Fibroblast of skin of left biceps (primary cell): ENCODE data around the gene ZNF568.

Experiments used
- DNase-seq, 2 experiments: peaks; one replicate each; pipeline ENCODE4 v3.0.0-alpha.2; 2013; ENCODE audit warnings: low read depth in 2 of 2

ZNF568 gene

DNA sequence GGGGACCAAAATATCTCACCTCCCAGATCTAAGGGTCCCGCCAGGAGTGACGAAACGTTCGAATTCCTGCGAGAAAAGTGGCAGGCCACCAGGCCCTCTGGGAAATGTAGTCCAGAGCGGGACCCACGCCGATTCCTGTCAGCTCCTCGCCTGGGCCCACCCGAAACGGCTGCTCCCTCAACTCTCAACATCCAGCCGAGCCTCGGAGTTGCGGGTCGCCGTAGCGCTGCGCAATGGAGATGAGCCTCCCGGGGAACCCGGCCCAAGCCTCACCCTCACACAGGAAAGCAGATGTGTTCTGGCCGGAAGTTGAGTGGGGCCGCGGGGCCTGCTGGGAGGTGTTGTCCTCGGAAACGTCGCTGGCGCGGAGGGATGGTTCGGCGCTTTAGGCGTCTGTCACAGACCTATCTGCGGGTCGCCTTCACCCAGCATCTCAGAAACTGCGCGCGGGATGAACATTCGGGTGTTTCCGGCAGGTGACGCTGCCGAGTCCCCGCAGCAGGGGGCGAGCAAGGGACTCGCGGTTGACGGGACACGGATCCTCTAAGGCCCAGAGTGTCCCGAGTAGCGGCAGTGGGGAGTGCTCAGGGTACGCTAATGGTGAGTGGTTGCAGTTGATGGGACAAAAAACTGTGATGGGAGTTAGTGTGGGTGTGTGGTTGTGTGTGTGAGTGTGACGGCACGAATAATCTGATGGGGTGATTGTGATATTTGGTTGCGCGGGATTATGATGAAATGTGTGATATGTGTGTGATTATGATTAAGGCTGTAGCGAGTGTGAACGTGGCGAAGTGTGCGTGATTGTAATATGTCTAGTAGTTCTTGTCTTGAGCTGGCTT lies at the start of gene ZNF568, which contains the start of gene ZNF829:
Gene ZNF568, plus strand, starts transcription at position 341 of the 839 bp plus-strand sequence. CDS start 6,439 bp downstream, outside the sequence.
Gene ZNF829, minus strand, starts transcription at position 300 of the 839 bp plus-strand sequence. CDS start 1,124 bp downstream, outside the sequence.
- DNase-seq, result peak; percentile 54 to 63

DNA sequence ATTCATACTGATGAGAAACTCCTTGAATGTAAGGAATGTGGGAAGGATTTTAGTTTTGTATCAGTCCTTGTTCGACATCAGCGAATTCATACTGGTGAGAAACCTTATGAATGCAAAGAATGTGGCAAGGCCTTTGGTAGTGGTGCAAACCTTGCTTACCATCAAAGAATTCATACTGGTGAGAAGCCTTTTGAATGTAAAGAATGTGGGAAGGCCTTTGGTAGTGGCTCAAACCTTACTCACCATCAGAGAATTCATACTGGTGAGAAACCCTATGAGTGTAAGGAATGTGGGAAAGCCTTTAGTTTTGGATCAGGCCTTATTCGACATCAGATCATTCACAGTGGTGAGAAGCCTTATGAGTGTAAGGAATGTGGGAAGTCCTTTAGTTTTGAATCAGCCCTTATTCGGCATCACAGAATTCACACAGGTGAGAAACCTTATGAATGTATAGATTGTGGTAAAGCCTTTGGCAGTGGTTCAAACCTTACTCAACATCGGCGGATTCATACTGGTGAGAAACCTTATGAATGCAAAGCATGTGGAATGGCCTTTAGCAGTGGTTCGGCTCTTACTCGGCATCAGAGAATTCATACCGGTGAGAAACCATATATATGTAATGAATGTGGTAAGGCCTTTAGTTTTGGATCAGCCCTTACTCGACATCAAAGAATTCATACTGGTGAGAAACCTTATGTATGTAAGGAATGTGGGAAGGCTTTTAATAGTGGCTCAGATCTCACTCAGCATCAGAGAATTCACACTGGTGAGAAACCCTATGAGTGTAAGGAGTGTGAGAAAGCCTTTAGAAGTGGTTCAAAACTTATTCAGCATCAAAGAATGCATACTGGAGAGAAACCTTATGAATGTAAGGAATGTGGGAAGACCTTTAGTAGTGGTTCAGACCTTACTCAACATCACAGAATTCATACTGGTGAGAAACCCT lies 38.9 kb upstream of the ZNF568 start:
- no peak for DNase-seq

DNA sequence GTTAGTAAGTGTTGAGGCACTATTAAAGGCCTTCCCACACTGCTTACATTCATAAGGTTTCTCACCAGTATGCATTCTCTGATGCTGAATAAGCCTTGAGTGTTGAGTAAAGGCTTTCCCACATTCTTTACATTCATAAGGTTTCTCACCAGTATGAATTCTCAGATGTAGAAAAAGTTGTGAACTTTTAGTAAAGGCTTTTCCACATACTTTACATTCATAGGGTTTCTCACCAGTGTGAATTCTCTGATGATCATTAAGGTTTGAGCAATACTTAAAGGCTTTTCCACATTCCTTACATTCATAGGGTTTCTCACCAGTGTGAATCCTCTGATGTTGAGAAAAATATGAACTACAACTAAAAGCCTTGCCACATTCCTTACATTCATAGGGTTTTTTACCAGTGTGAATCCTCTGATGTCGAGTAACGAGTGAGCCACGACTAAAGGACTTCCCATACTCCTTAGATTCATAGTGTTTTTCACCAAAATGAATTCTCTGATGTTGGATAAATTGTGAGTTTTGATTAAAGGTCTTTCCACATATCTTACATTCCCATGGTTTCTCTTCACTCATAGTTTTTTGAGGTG lies 24.3 kb upstream of the ZNF568 start:
- no peak for DNase-seq

- no peak for DNase-seq
Measured at GRCh38 chr19:36894849-36895383, 21.2 kb upstream of the ZNF568 start.

- DNase-seq, result no peak
Measured at GRCh38 chr19:36898422-36898821, 17.7 kb upstream of the ZNF568 start.

GRCh38 chr19:36916991-36917390 lies 859 bp downstream of the ZNF568 start:
- no peak for DNase-seq

DNA sequence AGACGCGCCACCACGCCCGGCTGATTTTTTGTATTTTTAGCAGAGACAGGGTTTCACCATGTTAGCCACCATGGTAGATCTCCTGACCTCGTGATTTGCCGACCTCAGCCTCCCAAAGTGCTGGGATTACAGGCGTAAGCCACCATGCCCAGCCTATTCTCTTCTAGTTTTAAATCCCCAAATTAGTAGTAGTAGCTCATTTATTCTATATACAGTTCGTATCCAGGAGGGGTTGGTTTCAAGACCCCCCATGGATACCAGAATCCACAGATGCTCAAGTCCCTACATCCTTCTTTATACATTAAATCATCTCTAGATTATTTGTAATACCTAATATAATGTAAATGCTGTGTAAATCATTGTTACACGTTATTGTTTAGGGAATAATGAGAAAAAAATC lies 2.0 kb downstream of the ZNF568 start:
- no peak for DNase-seq

DNA sequence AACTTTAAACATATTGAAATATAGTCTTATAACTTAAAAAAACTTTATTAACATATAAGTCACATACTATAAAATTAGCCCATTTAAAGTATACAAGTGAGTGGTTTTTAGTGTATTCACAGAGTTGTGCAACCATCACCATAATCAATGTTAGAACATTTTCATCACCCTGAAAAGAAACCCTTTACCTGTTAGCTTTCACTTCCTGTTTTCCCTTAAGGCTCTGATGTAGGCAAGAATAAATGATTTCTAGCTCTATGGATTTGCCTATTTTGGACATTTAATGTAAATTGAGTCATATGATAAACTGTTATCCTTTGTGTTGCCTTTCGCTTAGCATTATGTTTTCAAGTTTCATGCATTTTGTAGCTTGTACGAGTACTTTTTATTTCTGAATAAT lies 15.6 kb downstream of the ZNF568 start:
- DNase-seq, result no peak

- no peak for DNase-seq
Measured at GRCh38 chr19:36939153-36939552, 23.0 kb downstream of the ZNF568 start.

DNA sequence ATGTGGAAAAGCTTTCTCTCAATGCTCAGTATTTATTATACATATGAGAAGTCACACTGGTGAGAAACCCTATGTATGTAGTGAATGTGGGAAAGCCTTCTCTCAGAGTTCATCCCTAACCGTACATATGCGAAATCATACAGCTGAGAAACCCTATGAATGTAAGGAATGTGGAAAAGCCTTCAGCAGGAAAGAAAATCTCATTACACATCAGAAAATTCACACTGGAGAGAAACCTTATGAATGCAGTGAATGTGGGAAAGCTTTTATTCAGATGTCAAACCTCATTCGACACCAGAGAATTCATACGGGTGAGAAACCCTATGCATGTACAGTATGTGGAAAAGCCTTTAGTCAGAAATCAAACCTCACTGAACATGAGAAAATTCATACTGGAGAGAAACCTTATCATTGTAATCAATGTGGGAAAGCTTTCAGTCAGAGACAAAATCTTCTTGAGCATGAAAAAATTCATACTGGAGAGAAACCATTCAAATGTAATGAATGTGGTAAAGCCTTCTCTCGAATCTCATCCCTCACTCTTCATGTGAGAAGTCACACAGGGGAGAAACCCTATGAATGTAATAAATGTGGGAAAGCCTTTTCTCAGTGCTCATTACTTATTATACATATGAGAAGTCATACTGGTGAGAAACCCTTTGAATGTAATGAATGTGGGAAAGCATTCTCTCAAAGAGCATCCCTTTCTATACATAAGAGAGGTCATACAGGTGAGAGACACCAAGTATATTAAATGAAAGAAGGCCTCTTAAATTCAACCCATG lies 34.4 kb downstream of the ZNF568 start:
- no peak for DNase-seq

DNA sequence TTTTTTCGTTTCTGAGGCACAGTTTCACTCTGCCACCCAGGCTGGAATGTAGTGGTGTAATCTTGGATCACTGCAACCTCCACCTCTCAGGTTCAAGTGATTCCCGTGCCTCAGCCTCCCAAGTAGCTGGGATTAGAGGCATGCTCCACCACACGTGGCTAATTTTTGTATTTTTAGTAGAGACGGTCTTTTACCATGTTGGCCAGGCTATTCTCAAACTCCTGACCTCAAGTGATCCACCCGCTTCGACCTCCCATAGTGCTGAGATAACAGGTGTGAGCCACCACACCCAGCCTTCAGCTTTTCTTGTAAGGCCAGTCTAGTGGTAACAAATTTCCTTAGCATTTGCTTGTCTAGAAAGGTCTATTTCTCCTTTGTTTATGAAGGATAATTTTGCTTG lies 46.2 kb downstream of the ZNF568 start:
- DNase-seq, result no peak

- no peak for DNase-seq
Measured at GRCh38 chr19:36963280-36963679, 47.1 kb downstream of the ZNF568 start.

- DNase-seq, result no peak
Measured at GRCh38 chr19:36972571-36972970, 56.4 kb downstream of the ZNF568 start.

DNA sequence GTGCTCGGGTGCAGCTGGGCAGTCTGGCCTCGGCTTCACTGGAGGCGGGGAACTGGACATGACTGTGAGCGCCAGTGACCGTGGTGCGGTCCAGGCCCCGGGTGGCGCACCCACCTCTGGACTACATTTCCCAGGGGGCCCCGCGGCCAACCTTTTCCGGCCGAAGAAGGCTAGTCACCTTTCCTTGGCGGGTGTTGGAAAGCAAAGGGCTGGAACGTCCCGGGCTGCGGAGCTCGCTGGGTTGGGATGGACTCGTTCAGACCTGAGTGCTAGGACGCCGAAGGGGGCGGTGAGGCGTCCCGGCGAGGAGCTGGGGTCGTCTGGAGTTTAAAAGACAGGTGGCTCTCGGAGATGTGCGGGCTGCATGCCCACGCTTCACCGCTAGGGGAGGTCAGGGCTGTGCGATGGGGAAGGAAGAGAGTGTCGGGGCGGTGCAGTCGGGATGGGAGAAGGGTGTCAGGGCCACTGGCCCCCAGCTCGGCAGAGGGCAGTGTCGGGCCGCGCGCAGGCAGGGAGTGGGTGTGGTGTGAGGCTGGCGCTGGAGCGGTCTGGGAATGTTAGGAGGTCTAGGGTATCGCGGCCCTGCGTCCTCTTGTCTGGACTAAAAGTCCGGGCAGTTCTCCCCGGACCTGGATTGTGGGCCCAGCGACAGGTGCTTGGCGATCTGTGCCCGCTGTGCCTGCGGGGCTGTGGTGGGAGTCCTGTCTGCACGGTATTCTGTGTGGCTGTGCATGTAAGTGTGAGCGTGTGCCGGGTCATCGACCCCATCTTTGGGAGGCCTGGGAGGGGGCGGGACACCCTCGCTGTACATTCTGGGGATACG lies 57.1 kb downstream of the ZNF568 start:
- peak; percentile 26 to 27 for DNase-seq

DNA sequence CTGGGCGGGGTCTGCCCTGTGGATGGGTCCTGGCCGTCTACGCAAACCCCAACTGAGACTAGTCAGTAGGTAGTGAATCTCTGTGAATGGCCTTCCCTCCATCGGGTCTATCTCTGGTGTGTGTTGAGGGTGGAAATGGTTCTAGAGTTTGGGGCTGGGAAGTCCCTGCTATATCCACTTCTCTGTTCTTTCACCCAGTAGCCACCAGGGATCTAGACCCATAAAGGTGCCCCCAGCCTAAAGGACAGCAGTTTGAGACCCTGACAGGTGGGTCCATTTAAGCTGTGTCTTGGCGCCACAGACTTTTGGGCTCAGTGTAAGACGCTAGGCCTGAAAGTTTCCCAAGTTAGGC lies 57.7 kb downstream of the ZNF568 start:
- no peak for DNase-seq

GRCh38 chr19:36986131-36986530 lies 70.0 kb downstream of the ZNF568 start:
- no peak for DNase-seq

- DNase-seq, result no peak
Measured at GRCh38 chr19:36986601-36987000, 70.5 kb downstream of the ZNF568 start.

DNA sequence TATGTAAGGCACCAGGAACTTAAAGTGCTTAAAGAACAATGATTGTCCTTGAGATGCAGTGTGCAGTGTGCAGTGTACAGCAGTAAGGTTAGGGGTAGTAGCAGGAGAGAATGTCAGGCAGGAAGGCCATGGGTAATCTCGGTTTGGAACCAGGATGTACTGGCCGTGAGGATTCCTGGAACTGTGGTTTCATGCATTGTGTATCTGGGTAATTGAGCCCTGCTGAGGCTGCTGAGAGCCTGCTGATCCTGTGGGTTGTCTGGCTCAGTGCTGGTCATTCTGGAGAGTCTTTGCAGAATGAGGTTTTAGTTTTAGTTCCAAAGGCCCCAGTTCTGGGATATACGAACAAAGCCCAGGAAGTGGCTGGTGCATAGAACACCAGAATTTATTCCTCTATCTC lies 71.0 kb downstream of the ZNF568 start:
- DNase-seq, result no peak

DNA sequence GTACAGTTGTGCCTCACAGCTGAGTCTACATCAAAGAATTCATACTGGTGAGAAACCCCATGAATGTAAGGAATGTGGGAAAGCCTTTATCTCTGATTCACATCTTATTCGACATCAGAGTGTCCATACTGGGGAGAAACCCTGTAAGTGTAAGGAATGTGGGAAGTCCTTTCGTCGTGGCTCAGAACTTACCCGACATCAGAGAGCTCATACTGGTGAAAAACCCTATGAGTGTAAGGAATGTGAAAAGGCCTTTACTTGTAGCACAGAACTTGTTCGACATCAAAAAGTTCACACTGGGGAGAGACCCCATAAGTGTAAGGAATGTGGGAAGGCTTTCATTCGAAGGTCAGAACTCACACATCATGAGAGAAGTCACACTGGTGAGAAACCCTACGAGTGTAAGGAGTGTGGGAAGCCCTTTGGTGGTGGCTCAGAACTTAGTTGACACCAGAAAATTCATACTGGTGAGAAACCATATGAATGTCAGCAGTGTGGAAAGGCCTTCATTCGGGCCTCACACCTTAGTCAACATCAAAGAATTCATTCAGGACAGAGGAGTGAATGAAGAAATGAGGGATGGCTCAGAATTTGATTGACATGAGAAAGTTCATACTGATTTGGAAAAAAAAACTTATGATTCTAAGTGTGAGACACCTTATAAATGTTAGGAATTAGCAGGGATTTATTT lies 81.2 kb downstream of the ZNF568 start:
- DNase-seq, result no peak

DNA sequence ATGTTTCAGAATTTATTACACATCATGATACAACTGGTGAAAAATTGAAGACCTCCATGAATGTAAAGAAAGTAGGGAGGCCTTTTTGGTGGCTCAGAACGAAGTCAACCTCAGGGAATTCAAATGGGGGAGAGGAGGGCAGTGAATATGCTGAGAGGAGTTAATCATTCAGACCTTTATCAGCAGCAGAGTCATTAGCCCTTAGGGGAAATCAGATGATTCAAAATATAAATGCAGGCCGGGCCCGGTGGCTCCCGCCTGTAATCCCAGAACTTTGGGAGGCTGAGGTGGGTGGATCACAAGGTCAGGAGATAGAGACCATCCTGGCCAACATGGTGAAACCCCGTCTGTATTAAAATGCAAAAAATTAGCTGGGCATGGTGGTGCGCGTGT lies 81.7 kb downstream of the ZNF568 start:
- DNase-seq, result no peak
